Forelimb muscle (tissue), 1 donor: ENCODE measurements around the gene CISD3. TPM values are rescaled to one million over a fixed set of nuclear protein-coding genes. Genes with fewer than 3 reads are reported as not detected.

Source experiments
- DNase-seq: peaks from one replicate; pipeline ENCODE4 v3.0.0-alpha.2; 2013; ENCODE audit warnings: low read depth
- polyA plus RNA-seq: library from polyadenylated mRNA; unstranded; fragments of 120-200 nt; gene quantifications from one replicate; pipeline ENCODE4 v1.2.1, GENCODE V29; 2013; ENCODE audit not compliant: insufficient read length

The CISD3 gene
- polyA plus RNA-seq, 1 donor, result 16.9 TPM

DNA sequence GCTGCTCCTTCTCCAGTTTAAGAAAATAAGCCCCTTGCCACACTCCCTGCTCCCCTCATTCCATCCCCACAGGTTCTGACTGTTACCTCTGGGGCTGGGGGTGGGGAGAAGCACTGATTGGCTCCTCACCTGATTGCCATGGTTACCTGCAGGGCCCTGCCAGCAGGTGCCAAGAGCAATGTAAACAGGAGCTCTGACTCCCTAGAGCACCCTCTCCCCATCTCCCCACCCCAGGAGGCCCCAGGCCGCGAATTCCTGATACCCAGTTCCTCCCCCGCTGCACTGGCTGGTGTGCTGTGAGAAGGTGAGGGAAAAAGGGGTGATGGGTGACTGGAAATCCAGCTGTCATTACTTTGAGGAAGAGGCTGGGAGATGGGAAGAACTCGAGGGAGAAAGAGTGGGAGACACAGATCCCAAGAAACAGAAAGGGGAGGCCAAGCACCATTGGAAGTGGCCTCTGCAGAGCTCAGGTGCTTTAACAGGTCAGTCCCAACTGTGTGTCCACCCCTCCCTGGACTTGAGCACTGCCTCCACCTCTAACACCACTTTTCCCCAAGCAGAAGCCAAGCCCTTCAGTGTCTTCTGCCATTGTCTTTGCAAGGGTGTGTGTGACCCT lies 13.5 kb downstream of the CISD3 start:
- no peak for DNase-seq

DNA sequence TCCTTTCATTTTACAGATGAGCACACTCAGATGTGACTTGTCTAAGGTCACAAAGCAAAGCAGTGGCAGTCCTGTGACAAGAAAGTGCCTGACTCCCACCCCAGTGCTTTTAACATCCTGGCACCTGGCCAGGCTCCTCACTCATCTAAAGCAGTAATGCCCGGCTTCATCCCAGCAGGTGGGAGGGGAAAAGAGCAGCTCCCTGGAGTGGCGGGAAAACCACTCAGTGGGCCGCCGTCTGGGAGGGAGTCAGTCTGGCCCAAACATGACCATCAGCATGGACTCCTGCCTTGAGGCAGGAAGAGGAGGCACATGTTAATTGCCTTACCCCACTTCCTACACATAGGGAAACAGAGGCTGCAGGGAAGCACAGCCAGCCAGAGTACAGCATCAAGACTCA lies 15.4 kb downstream of the CISD3 start:
- DNase-seq, result no peak

DNA sequence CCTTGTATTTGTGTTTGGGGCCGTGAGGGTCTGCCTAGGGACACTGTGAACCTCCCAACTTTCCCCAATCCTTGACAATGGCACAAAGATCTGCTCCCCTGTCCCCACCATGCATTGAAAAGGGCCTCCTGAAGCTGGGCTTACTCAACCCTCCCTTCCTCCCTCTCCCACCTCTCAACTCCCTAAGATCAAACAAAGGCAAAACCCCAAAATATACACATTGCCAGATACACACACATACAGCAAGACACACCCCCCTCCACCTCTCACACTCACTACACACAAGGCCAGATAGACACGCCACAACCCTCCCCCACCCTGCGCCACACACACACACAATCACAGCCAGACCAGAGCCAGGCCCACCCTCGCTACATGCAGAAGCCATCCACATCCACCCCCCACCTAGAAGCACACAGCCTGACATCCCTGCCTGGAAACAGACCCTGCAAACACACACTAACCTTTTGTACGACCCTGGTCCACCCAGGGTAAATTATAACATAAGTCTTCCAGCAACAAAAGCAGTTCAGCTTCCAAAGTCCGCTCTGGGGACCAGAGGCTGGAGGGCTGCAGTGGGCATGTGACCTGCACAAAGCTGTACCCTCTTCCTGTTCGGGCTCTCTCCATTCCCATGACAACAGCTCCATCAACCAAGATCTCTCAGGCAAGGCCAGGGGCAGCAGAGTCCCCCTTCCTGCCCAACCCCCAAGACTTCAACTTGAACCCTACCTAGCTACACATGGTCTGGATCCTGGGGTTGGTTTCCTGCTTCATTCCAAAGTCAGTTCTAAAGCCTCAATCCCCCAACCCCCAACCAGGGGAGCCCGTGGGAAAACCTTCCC lies 16.1 kb downstream of the CISD3 start:
- no peak for DNase-seq

DNA sequence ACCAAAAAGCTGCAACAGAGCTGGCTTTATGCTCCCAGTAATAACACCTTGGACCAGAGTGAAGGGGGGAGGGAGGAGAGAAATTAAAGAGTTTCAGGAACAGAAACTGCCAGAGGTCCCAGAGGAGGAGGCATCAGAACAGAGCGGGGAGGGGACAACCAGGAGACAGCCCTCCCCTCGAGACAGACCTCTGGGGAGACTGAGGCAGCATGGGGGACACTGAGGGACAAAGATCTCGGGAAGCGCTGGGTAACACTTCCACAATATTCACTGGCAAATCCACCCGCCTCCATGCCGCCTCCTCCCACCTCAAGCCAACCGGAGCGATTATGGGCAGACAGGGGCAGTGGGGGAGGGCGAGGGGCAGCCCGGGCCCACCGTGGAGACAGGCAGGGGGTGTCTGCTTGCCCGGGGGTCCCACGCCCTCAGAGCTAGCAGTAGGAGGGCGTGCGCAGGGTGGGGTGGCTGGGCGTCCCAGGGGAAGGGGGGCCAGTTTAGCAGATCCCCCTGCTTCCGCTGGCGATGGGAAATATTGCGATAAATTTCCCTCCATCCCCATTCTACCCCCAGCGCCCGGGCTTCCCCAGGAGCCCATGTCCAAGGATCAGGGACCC lies 16.8 kb downstream of the CISD3 start:
- DNase-seq, result no peak

DNA sequence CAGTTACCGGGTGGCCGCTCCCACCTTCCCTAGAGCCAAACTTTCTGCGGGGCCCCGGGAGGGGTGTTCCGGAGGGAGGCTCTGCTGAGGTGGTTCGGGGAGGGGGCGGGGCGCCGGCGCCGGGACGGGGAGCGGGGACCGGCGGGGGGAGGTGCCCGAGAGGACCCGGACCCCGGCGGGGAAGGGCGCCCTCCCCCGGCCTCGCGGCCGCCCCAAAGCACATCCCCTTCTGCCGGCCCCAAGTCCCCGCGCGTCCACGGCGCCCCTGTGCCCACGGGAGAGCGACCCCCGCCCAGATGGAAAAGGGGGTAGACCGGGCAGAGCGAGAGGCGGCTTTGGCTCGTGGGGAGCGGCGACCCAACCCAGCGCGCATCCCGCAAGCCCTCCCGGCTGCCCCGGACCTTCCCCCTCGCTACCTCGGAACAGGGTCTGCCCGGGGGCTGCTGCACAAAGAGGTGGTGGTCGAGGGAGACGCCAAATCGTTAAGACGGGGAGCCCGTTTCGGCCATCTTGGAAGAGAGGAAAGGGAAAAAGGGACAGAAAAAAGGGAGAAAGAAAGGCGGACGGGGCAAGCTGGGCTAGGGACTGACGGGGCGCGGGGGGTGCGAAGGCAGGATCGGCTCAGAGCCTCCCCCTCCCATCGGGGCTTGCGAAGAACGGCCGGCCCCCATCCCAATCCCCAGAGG lies 17.5 kb downstream of the CISD3 start:
- DNase-seq, result no peak

GRCh38 chr17:38748149-38748891 lies 18.2 kb downstream of the CISD3 start, which contains the start of gene PCGF2:
Gene PCGF2, minus strand, starts transcription at chr17:38748336. Its CDS starts 7,934 bp downstream, at chr17:38740402.
- DNase-seq, result no peak

- DNase-seq, result no peak
Measured at GRCh38 chr17:38748892-38749222, 18.7 kb downstream of the CISD3 start.

GRCh38 chr17:38749223-38750043 lies 19.3 kb downstream of the CISD3 start:
- no peak for DNase-seq

DNA sequence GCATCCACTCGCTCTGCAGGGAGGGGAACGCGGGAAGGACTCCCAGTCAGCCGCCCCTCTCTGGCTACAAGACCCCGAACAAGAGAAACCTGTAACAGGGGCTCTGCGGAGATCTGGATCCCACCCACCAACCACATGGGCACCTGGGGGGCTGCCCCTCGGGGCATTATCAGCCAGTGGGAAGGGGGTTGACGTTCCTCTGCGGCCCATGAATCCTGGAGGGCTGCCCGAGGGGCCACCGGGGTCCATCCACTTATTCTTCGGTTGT lies 19.8 kb downstream of the CISD3 start:
- no peak for DNase-seq

DNA sequence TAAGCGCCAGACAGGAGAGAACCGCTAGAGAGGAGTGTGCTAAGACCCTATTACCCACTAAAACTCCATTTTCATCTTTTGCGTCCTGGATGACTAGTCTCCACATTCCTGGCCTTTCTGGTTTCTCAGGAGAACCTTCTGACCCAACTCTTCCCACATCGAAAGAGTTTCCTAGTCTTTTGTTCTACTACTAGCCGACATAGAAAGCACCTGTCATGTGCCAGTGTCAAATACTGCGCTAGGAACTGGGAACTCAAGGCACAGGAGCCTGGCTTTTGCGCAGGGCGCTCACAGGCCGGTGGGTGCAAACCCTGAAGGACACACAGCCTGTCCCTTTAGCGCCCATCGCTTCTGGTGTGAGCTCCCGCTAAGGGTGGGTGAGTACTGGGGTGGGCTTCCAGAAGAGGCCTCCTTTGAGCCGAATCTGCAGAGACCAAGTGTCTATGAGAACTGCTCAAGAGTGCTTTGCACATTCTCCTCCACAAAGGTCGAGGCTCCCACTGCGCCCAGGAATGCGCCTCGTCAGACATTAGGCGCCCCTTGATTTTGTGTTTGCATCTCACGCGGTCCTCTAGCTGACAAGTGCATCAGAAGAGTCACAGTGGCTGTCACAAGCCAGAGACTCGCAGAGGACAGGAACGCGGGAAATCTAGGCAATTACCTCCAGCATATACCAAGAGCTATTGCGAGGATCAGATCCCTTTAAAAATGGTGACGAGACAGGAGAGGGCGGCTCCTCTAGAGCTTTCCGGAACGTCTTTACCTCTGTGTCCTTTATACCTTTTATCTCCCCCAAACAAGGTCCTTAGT lies 20.4 kb downstream of the CISD3 start:
- no peak for DNase-seq

- DNase-seq, result no peak
Measured at GRCh38 chr17:38751144-38751807, 21.1 kb downstream of the CISD3 start.

GRCh38 chr17:38751808-38752307 lies 21.7 kb downstream of the CISD3 start:
- DNase-seq, result no peak

GRCh38 chr17:38752308-38753070 lies 22.3 kb downstream of the CISD3 start, which contains the start of gene PSMB3:
Gene PSMB3, plus strand, starts transcription at chr17:38752741. Its CDS starts 86 bp downstream, at chr17:38752827.
- DNase-seq, result peak; percentile 100

DNA sequence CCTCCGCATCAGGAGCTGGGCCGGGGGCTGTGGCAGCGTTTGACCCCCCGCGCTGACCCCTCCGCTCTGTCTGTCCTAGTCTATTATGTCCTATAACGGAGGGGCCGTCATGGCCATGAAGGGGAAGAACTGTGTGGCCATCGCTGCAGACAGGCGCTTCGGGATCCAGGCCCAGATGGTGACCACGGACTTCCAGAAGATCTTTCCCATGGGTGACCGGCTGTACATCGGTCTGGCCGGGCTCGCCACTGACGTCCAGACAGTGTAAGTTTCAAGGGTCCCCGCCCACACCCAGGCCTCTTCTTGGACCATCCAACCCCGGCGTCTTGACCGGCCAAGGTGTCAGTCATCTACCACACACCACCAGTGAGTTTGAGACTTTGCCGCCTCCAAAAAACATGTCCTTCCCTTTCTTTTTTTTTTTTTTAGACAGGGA lies 22.9 kb downstream of the CISD3 start:
- no peak for DNase-seq

GRCh38 chr17:38761612-38762011 lies 31.5 kb downstream of the CISD3 start:
- no peak for DNase-seq

DNA sequence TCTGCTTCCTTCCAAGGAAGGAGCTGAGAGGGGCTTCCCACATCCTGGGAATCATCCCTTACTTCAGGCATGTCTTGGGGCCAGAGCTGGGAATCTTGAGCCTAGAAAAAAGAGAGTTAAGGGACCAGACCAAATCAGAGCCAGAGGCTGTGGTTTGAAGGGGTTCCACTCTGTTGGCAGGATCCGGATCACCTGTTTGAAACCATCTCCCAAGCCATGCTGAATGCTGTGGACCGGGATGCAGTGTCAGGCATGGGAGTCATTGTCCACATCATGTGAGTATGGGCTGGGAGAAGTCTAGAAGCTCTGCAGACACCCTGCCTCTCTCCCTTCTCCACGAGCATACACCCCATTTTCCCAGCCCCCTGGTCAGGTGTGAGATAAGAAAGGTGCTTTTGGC lies 32.1 kb downstream of the CISD3 start:
- no peak for DNase-seq

GRCh38 chr17:38766341-38766740 lies 36.2 kb downstream of the CISD3 start:
- no peak for DNase-seq

DNA sequence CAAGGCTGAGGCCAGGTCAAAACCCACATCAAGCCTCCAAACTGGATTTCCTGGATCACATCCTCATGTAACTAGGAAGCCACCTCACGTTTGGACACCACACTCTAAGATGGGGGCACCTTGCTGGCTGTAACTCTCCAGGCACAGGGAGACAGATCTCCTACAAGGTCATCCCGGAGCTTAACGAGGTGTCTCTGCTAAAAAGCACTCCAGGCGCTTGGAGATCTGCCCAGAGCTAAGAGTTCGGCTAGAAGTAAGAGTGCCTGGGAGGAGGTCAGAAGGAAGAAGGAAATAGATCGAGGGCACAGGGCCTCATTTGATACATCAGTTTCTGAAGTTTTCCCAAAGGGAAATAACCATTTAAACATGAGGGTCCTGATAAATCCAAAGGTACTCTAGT lies 38.3 kb downstream of the CISD3 start:
- DNase-seq, result no peak
